ENCODE results near the gene GPR108.
A peak's percentile ranks its signal among the peaks of the same experiment; 100 is the strongest.
"Not testable (repeated sequence)": the region's sequence is repeated elsewhere in the genome, so short reads cannot be mapped to it uniquely, and the experiment has no call there.

The GPR108 gene

GRCh38 chr19:6761053-6761676 is 23.8 kb upstream of the GPR108 start:
- no peak for DNase-seq

- no peak for DNase-seq
Observed at GRCh38 chr19:6760606-6761005, 23.2 kb upstream of the GPR108 start.

GRCh38 chr19:6754653-6755463 is 17.5 kb upstream of the GPR108 start:
- DNase-seq, result no peak

- no peak for DNase-seq
Observed at GRCh38 chr19:6754136-6754535, 16.8 kb upstream of the GPR108 start.

GRCh38 chr19:6753178-6754031 is 16.0 kb upstream of the GPR108 start:
- DNase-seq, result peak in 1 of 14 donors; percentile 31

GRCh38 chr19:6752256-6753177 is 15.1 kb upstream of the GPR108 start:
- DNase-seq, result no peak

- no peak for DNase-seq
Observed at GRCh38 chr19:6751189-6751588, 13.8 kb upstream of the GPR108 start.

- DNase-seq, result no peak
Observed at GRCh38 chr19:6750062-6750461, 12.7 kb upstream of the GPR108 start.

GRCh38 chr19:6748543-6748942 is 11.2 kb upstream of the GPR108 start:
- not testable (repeated sequence) for DNase-seq

- no peak for DNase-seq
Observed at GRCh38 chr19:6745965-6746364, 8.6 kb upstream of the GPR108 start.

- DNase-seq, result peak in 12 of 14 donors; percentile 7 to 77 (median 44)
Observed at GRCh38 chr19:6744381-6745301, 7.3 kb upstream of the GPR108 start.

GRCh38 chr19:6743714-6744380 is 6.5 kb upstream of the GPR108 start:
- DNase-seq, result no peak

GRCh38 chr19:6743066-6743465 is 5.7 kb upstream of the GPR108 start:
- no peak for DNase-seq

GRCh38 chr19:6740589-6741343 is 3.4 kb upstream of the GPR108 start:
- DNase-seq, result peak in 4 of 14 donors; percentile 3 to 68 (median 27)

- DNase-seq, result peak in 1 of 14 donors; percentile 38
Observed at GRCh38 chr19:6739883-6740588, 2.7 kb upstream of the GPR108 start.

GRCh38 chr19:6739390-6739882 is 2.1 kb upstream of the GPR108 start, which contains the start of gene TRIP10:
TRIP10 (plus strand) TSS chr19:6739680; CDS start chr19:6739762, 82 bp downstream.
- DNase-seq, result peak in 12 of 14 donors; percentile 22 to 84 (median 52)

GRCh38 chr19:6738787-6739389 is 1.5 kb upstream of the GPR108 start:
- peak in 4 of 14 donors; percentile 46 to 65 (median 56) for DNase-seq
